ENCODE measurements around the gene LRRC30.
"Not testable (repeated sequence)": the region's sequence is repeated elsewhere in the genome, so short reads cannot be mapped to it uniquely, and the experiment has no call there.

LRRC30 gene

DNA sequence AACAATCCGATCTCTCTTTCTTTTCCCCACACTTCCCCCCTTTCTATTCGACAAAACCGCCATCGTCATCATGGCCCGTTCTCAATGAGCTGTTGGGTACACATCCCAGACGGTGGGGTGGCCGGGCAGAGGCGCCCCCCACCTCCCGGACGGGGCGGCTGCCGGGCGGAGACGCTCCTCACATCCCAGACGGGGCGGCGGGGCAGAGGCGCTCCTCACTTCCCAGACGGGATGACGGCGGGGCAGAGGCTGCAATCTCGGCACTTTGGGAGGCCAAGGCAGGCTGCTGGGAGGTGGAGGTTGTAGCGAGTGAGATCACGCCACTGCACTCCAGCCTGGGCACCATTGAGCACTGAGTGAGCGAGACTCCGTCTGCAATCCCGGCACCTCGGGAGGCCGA lies 27.3 kb upstream of the LRRC30 start:
- not testable (repeated sequence) for ATAC-seq

DNA sequence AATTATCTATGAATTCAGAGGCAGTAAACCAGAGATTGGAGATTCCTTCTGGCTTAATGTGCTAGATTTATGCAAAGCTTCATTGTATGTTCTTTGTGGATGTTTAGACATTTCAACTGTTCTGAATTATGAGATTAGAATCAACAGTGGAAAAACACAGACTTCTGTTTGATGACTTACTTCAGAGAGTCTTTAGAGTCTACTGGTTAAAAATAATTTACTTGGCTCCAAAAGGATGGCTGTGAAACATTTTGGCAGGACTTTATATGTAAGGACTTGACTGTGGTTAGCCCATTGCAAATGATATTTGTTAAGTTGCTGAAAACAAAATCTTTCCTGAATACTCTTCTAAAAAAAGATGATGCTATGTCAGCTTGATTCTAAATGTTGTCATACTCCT lies 25.5 kb upstream of the LRRC30 start:
- no peak for TF ChIP-seq SNAI2 (CRISPR knock-in tag; IDR thresholded peaks at IDR 0.05)
- ATAC-seq, result no peak

DNA sequence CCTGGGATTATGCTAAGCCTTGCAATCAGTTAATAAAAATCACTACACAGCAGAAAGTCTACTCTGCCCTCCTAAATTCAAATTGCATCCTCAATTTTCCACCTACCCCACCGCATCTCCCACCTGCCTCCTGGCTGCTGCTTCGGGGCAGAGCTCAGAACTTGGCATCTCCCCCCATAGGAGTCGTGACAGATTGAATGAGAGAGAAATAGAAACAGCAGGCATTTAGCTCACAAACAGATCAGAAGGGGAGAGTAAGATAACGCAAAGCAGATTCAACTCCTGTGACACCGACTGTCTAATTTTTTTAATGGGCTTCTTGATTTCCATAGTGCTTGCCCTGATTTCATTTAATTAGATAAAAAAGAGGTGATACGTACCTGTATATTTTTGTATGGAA lies 24.7 kb upstream of the LRRC30 start:
- no peak for ATAC-seq
- TF ChIP-seq ZFP30 (CRISPR knock-in tag; IDR thresholded peaks at IDR 0.05) (no peak), ZC3H10 (CRISPR knock-in tag; IDR thresholded peaks at IDR 0.05) (no peak), ZNF565 (CRISPR knock-in tag; conservative IDR thresholded peaks at IDR 0.05; ENCODE audit: low read depth) (no peak), ZFP3 (CRISPR knock-in tag; IDR thresholded peaks at IDR 0.05) (no peak), TOX (CRISPR knock-in tag; IDR thresholded peaks at IDR 0.05; ENCODE audit: borderline replicate concordance) (no peak), ZNF8 (CRISPR knock-in tag; IDR thresholded peaks at IDR 0.05) (no peak), TSHZ2 (CRISPR knock-in tag; IDR thresholded peaks at IDR 0.05) (no peak), SNAI2 (CRISPR knock-in tag; IDR thresholded peaks at IDR 0.05) (no peak), CSRNP3 (CRISPR knock-in tag; IDR thresholded peaks at IDR 0.05) (no peak), ESRRG (CRISPR knock-in tag; IDR thresholded peaks at IDR 0.05) (no peak), ZNF70 (CRISPR knock-in tag; IDR thresholded peaks at IDR 0.05) (no peak), CSDC2 (CRISPR knock-in tag; IDR thresholded peaks at IDR 0.05) (no peak), RARB (CRISPR knock-in tag; IDR thresholded peaks at IDR 0.05) (no peak), ARNTL (CRISPR knock-in tag; IDR thresholded peaks at IDR 0.05; ENCODE audit: borderline replicate concordance, low read depth) (no peak), TCF4 (CRISPR knock-in tag; IDR thresholded peaks at IDR 0.05; ENCODE audit: borderline replicate concordance) (no peak), GLIS3 (CRISPR knock-in tag; IDR thresholded peaks at IDR 0.05) (no peak), BACH2 (CRISPR knock-in tag; IDR thresholded peaks at IDR 0.05; ENCODE audit: borderline replicate concordance) (no peak), ISL1 (CRISPR knock-in tag; IDR thresholded peaks at IDR 0.05) (no peak), POU6F1 (CRISPR knock-in tag; IDR thresholded peaks at IDR 0.05; ENCODE audit: borderline replicate concordance, low read depth) (no peak)
- TF ChIP-seq, protein P1, sequence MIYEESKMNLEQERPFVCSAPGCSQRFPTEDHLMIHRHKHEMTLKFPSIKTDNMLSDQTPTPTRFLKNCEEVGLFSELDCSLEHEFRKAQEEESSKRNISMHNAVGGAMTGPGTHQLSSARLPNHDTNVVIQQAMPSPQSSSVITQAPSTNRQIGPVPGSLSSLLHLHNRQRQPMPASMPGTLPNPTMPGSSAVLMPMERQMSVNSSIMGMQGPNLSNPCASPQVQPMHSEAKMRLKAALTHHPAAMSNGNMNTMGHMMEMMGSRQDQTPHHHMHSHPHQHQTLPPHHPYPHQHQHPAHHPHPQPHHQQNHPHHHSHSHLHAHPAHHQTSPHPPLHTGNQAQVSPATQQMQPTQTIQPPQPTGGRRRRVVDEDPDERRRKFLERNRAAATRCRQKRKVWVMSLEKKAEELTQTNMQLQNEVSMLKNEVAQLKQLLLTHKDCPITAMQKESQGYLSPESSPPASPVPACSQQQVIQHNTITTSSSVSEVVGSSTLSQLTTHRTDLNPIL (CRISPR knock-in tag; IDR thresholded peaks at IDR 0.05; ENCODE audit: low read depth), result no peak

DNA sequence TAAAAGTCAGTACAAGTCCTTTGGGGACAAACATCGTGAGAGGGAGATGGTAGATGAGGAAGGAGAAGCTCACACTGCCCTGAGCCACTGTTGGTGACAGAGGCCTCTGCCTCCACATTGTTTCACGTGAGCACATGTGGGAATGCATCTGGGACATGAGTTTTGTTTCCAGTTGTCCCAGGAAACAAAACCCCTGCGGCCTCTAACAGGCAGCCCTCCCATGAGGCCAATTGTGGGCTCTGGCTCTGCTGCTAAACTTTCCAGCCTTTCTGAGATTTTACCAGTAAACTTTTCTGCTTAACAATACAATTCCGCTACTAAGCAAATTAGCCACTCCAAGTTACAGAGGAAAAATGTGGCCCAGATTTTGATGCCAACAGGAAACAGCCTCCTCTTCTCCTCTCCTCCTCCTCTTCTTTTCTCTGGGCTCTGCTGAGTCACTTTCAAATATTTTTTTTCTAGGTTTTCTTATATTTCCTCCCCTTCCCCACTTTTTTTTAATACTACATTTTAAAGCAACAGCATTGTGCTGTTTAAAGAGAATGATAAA lies 23.4 kb upstream of the LRRC30 start:
- no peak for ATAC-seq
- TF ChIP-seq POU6F1 (CRISPR knock-in tag; IDR thresholded peaks at IDR 0.05; ENCODE audit: borderline replicate concordance, low read depth) (no peak), CSRNP3 (CRISPR knock-in tag; IDR thresholded peaks at IDR 0.05) (no peak), ZNF70 (CRISPR knock-in tag; IDR thresholded peaks at IDR 0.05) (no peak), TSHZ2 (CRISPR knock-in tag; IDR thresholded peaks at IDR 0.05) (no peak), PPARA (CRISPR knock-in tag; IDR thresholded peaks at IDR 0.05; ENCODE audit: borderline replicate concordance) (no peak), ZNF8 (CRISPR knock-in tag; IDR thresholded peaks at IDR 0.05) (no peak), GLIS3 (CRISPR knock-in tag; IDR thresholded peaks at IDR 0.05) (no peak), ZFP3 (CRISPR knock-in tag; IDR thresholded peaks at IDR 0.05) (no peak)
